Measurements from ENCODE around the gene TSSK3.

TSSK3 gene

GRCh38 chr1:32405672-32406467 is 43.5 kb downstream of the TSSK3 start:
- no peak for DNase-seq

- no peak for DNase-seq
Observed at GRCh38 chr1:32406629-32407111, 44.3 kb downstream of the TSSK3 start.

DNA sequence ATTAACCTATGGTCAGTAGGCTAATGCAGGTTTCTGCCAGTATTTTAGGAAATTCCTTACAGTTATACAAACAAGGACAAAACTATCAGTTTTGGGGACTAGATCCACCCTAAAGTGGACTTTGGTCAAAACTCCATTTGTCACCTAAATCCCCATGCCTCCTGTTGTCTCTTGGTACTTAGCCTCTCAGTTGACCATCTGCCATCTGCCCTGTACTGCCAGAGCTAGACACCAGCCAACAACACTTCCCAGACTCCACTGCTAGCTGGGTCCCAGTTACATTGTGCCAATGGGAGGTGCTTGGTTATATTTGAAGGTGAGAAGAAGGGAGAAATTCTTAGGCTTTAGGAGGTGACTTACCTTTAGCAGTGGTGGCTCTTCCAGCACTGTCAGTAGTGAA is 48.9 kb downstream of the TSSK3 start:
- no peak for DNase-seq

GRCh38 chr1:32413507-32414185 is 51.3 kb downstream of the TSSK3 start:
- peak; percentile 87 for DNase-seq
